ENCODE data around the gene LAMB4.
"Not testable (repeated sequence)": the region's sequence is repeated elsewhere in the genome, so short reads cannot be mapped to it uniquely, and the experiment has no call there.

LAMB4 gene

GRCh38 chr7:108038986-108039385 lies 91.2 kb downstream of the LAMB4 start:
- in situ Hi-C loops (cut with MboI; ENCODE audit: low sequenced_read_pairs, unreplicated experiment): no loop called here
- no peak for DNase-seq (ENCODE audit: low spot score)
- TF ChIP-seq CTCF (IDR thresholded peaks at IDR 0.05; ENCODE audit: borderline replicate concordance, control extremely low read depth, extremely low read depth, insufficient read depth, missing control alignments): no peak

- TF ChIP-seq CTCF (IDR thresholded peaks at IDR 0.05; ENCODE audit: borderline replicate concordance, control extremely low read depth, extremely low read depth, insufficient read depth, missing control alignments): no peak
- no peak for DNase-seq (ENCODE audit: low spot score)
- in situ Hi-C loops (cut with MboI; ENCODE audit: low sequenced_read_pairs, unreplicated experiment): no loop called here
Observed at GRCh38 chr7:108037741-108038140, 92.4 kb downstream of the LAMB4 start.

GRCh38 chr7:108037140-108037539 lies 93.0 kb downstream of the LAMB4 start:
- in situ Hi-C loops (cut with MboI; ENCODE audit: low sequenced_read_pairs, unreplicated experiment): no loop called here
- no peak for DNase-seq (ENCODE audit: low spot score)
- no peak for TF ChIP-seq CTCF (IDR thresholded peaks at IDR 0.05; ENCODE audit: borderline replicate concordance, control extremely low read depth, extremely low read depth, insufficient read depth, missing control alignments)

GRCh38 chr7:108034586-108034985 lies 95.6 kb downstream of the LAMB4 start:
- no peak for DNase-seq (ENCODE audit: low spot score)
- in situ Hi-C loops (cut with MboI; ENCODE audit: low sequenced_read_pairs, unreplicated experiment): no loop called here
- TF ChIP-seq CTCF (IDR thresholded peaks at IDR 0.05; ENCODE audit: borderline replicate concordance, control extremely low read depth, extremely low read depth, insufficient read depth, missing control alignments): no peak

- DNase-seq (ENCODE audit: low spot score): no peak
- in situ Hi-C loops (cut with MboI; ENCODE audit: low sequenced_read_pairs, unreplicated experiment): no loop called here
Observed at GRCh38 chr7:108033776-108034497, 96.2 kb downstream of the LAMB4 start.

GRCh38 chr7:108033309-108033708 lies 96.9 kb downstream of the LAMB4 start:
- in situ Hi-C loops (cut with MboI; ENCODE audit: low sequenced_read_pairs, unreplicated experiment); DNase-seq (ENCODE audit: low spot score): not testable (repeated sequence)

More at GRCh38 chr7:108033776-108034497, 96.2 kb downstream of the LAMB4 start:
- TF ChIP-seq CTCF (IDR thresholded peaks at IDR 0.05; ENCODE audit: borderline replicate concordance, control extremely low read depth, extremely low read depth, insufficient read depth, missing control alignments): no peak

GRCh38 chr7:108030516-108030915 lies 99.6 kb downstream of the LAMB4 start:
- no peak for DNase-seq (ENCODE audit: low spot score)
- in situ Hi-C loops (cut with MboI; ENCODE audit: low sequenced_read_pairs, unreplicated experiment): no loop called here
- TF ChIP-seq CTCF (IDR thresholded peaks at IDR 0.05; ENCODE audit: borderline replicate concordance, control extremely low read depth, extremely low read depth, insufficient read depth, missing control alignments): no peak
